HepG2 (cell line): ENCODE data around the gene CDK11A. TPM values are rescaled to one million over a fixed set of nuclear protein-coding genes. Genes with fewer than 3 reads are reported as not detected.
A peak's percentile ranks its signal among the peaks of the same experiment; 100 is the strongest.

Experiments
- AGO1 ChIP-seq: fragments of 200-400 bp; formaldehyde crosslinking; IDR thresholded peaks from 2 replicates; pipeline ENCODE4 v1.6.1; 2017; ENCODE audit warnings: mild to moderate bottlenecking, low read depth, low read length, moderate library complexity; ENCODE audit not compliant: poor library complexity, severe bottlenecking
- ATF4 ChIP-seq, 2 experiments: fragments of 450-650 bp in 1 of 2; sonication (generic) in 1 of 2; formaldehyde crosslinking; IDR thresholded peaks; 2 replicates each; pipeline versions ENCODE4 v1.5.0 to v1.8.0; 2020 to 2022; ENCODE audit warnings: mild to moderate bottlenecking in 1 of 2, missing genetic modification reagents in 1 of 2
- BRF2 ChIP-seq: sonication (generic); formaldehyde crosslinking; IDR thresholded peaks from 2 replicates; pipeline ENCODE4 v1.8.1; 2022; ENCODE audit warnings: mild to moderate bottlenecking, missing genetic modification reagents
- HDAC2 ChIP-seq: sonication (generic); formaldehyde crosslinking; IDR thresholded peaks from 2 replicates; pipeline ENCODE4 v1.4.0; 2020; ENCODE audit warnings: missing genetic modification reagents
- HES4 ChIP-seq: sonication (generic); formaldehyde crosslinking; IDR thresholded peaks from 2 replicates; pipeline ENCODE4 v1.9.0; 2021; ENCODE audit warnings: mild to moderate bottlenecking, missing genetic modification reagents, borderline replicate concordance
- HNF1B ChIP-seq: sonication (generic); formaldehyde crosslinking; IDR thresholded peaks from 2 replicates; pipeline ENCODE4 v1.5.1; 2020; ENCODE audit warnings: mild to moderate bottlenecking, moderate library complexity, missing genetic modification reagents
- JARID2 ChIP-seq: sonication (generic); formaldehyde crosslinking; IDR thresholded peaks from 2 replicates; pipeline ENCODE4 v1.8.1; 2023; ENCODE audit warnings: missing genetic modification reagents, inconsistent platforms; ENCODE audit not compliant: insufficient replicate concordance
- MAFG ChIP-seq: sonication (generic); formaldehyde crosslinking; IDR thresholded peaks from 2 replicates; pipeline ENCODE4 v1.5.1; 2020; ENCODE audit warnings: mild to moderate bottlenecking, missing genetic modification reagents
- MEIS1 ChIP-seq: sonication (generic); formaldehyde crosslinking; IDR thresholded peaks from 2 replicates; pipeline ENCODE4 v1.9.0; 2021; ENCODE audit warnings: mild to moderate bottlenecking, missing genetic modification reagents, moderate library complexity, borderline replicate concordance
- MYNN ChIP-seq: sonication (generic); formaldehyde crosslinking; IDR thresholded peaks from 2 replicates; pipeline ENCODE4 v1.4.0; 2020; ENCODE audit warnings: mild to moderate bottlenecking, low read depth, missing genetic modification reagents
- MYPOP ChIP-seq: sonication (generic); formaldehyde crosslinking; IDR thresholded peaks from 2 replicates; pipeline ENCODE4 v1.8.1; 2023; ENCODE audit warnings: mild to moderate bottlenecking, moderate library complexity, missing genetic modification reagents
- SAP130 ChIP-seq: IDR thresholded peaks from 2 replicates; pipeline ENCODE4 v1.6.1; 2016; ENCODE audit warnings: low read depth
- SMAD1 ChIP-seq: sonication (generic); formaldehyde crosslinking; IDR thresholded peaks from 2 replicates; pipeline ENCODE4 v1.4.0; 2020; ENCODE audit warnings: missing genetic modification reagents, low read depth, mild to moderate bottlenecking, borderline replicate concordance
- SUZ12 ChIP-seq: fragments of 150-350 bp; IDR thresholded peaks from 2 replicates; pipeline ENCODE4 v1.6.1; 2014; ENCODE audit warnings: low read depth, low read length
- TMF1 ChIP-seq: sonication (generic); formaldehyde crosslinking; IDR thresholded peaks from 2 replicates; pipeline ENCODE4 v1.8.1; 2022; ENCODE audit warnings: low read depth, missing genetic modification reagents
- ZFP91 ChIP-seq: sonication (generic); formaldehyde crosslinking; IDR thresholded peaks from 2 replicates; pipeline ENCODE4 v1.9.0; 2022; ENCODE audit warnings: missing genetic modification reagents, mild to moderate bottlenecking, borderline replicate concordance
- ZNF121 ChIP-seq: sonication (generic); formaldehyde crosslinking; IDR thresholded peaks from 2 replicates; pipeline ENCODE4 v1.5.0; 2020; ENCODE audit warnings: mild to moderate bottlenecking, missing genetic modification reagents
- ZNF317 ChIP-seq: sonication (generic); formaldehyde crosslinking; IDR thresholded peaks from 2 replicates; pipeline ENCODE4 v1.5.0; 2020; ENCODE audit warnings: mild to moderate bottlenecking, missing genetic modification reagents
- ZNF446 ChIP-seq: sonication (generic); formaldehyde crosslinking; IDR thresholded peaks from 2 replicates; pipeline ENCODE4 v1.5.0; 2020; ENCODE audit warnings: mild to moderate bottlenecking, missing genetic modification reagents
- ZNF674 ChIP-seq: sonication (generic); formaldehyde crosslinking; IDR thresholded peaks from 2 replicates; pipeline ENCODE4 v1.5.0; 2020; ENCODE audit warnings: low read depth, mild to moderate bottlenecking, missing genetic modification reagents
- ZNF740 ChIP-seq: sonication (generic); formaldehyde crosslinking; IDR thresholded peaks from 2 replicates; pipeline ENCODE4 v1.4.0; 2020; ENCODE audit warnings: missing genetic modification reagents
- polyA plus RNA-seq, 8 experiments: library from polyadenylated mRNA; depleted of rRNA in 3 of 8; stranded (reverse) in 7 of 8; unstranded in 1 of 8; fragments of >200 nt; fragmentation: Illumina TruSeq in 4 of 8; extraction: Trizol in 4 of 8; gene quantifications; 2 replicates each; pipeline versions ENCODE4 v1.2.1 to v1.2.3, GENCODE V29; 2011 to 2016; ENCODE audit warnings: low read depth in 4 of 8, missing spikeins in 1 of 8, mixed read lengths in 1 of 8; ENCODE audit not compliant: insufficient read depth in 1 of 8
- total RNA-seq, 5 experiments: library from RNA; depleted of rRNA; stranded (reverse); fragments of >200 nt; fragmentation: Illumina TruSeq; extraction: Trizol; gene quantifications; 2 replicates each; pipeline ENCODE4 v1.2.3, GENCODE V29; 2016; ENCODE audit warnings: low read depth in 1 of 5

The CDK11A gene
- total and polyA plus RNA-seq, 2 of the 13 experiments (the other 11 are each of a cell fraction or from before 2014, with no cell fraction given) = 11.2 to 17.9 TPM

GRCh38 chr1:1678581-1679380 is 45.4 kb downstream of the CDK11A start (continued):
- TF ChIP-seq BRF2 (CRISPR knock-in tag) = 0 out of 2 replicates have a peak, but pooled peaks have one; percentile 20
- peak; percentile 76 for TF ChIP-seq SAP130 (CRISPR knock-in tag)
- no peak for TF ChIP-seq TMF1 (CRISPR knock-in tag)
- no peak for TF ChIP-seq MAFG
- TF ChIP-seq HDAC2 (CRISPR knock-in tag) = peak; percentile 82
- no peak for TF ChIP-seq ZNF674 (CRISPR knock-in tag)
- no peak for TF ChIP-seq MYNN
- no peak for TF ChIP-seq AGO1
- no peak for TF ChIP-seq SUZ12
- TF ChIP-seq MYPOP (CRISPR knock-in tag) = no peak
- TF ChIP-seq ZNF317 (CRISPR knock-in tag) = 0 out of 2 replicates have a peak, but pooled peaks have one; percentile 46
- TF ChIP-seq MEIS1 (CRISPR knock-in tag) = 0 out of 2 replicates have a peak, but pooled peaks have one; percentile 84
- TF ChIP-seq HES4 (CRISPR knock-in tag) = no peak
- TF ChIP-seq ZFP91 (CRISPR knock-in tag) = peak; percentile 87
- no peak for TF ChIP-seq ZNF446 (CRISPR knock-in tag)
- TF ChIP-seq JARID2 (CRISPR knock-in tag) = peak; percentile 89
- 0 out of 2 replicates have a peak, but pooled peaks have one; percentile 16 for TF ChIP-seq ZNF121 (CRISPR knock-in tag)
- TF ChIP-seq ZNF740 (CRISPR knock-in tag) = no peak
- TF ChIP-seq SMAD1 (CRISPR knock-in tag) = no peak
- TF ChIP-seq ATF4 (CRISPR knock-in tag; IDR thresholded peaks at IDR 0.05) = no peak
- peak; percentile 62 for TF ChIP-seq HNF1B
